SJCRH30 (cell line): Measurements from ENCODE around the gene CTNNBIP1. TPM values are rescaled to one million over a fixed set of nuclear protein-coding genes. Genes with fewer than 3 reads are reported as not detected.
"Not testable (repeated sequence)": the region's sequence is repeated elsewhere in the genome, so short reads cannot be mapped to it uniquely, and the experiment has no call there.

Experiments used
- DNase-seq, 2 experiments: peaks; one replicate each; pipeline ENCODE4 v3.0.0-alpha.2; 2015 to 2020
- H3K27ac ChIP-seq: fragments of 250-450 bp; sonication (Bioruptor Pico); 2 replicates; pipeline ENCODE4 v1.5.1; 2020; ENCODE audit warnings: mild to moderate bottlenecking, moderate library complexity
- H3K27me3 ChIP-seq: fragments of 250-450 bp; sonication (Bioruptor Pico); 2 replicates; pipeline ENCODE4 v1.5.1; 2020; ENCODE audit warnings: mild to moderate bottlenecking, moderate library complexity
- H3K36me3 ChIP-seq: fragments of 250-450 bp; sonication (Bioruptor Pico); 2 replicates; pipeline ENCODE4 v1.5.1; 2020; ENCODE audit warnings: mild to moderate bottlenecking, moderate library complexity
- H3K4me1 ChIP-seq: fragments of 250-450 bp; sonication (Bioruptor Pico); 2 replicates; pipeline ENCODE4 v1.5.1; 2020; ENCODE audit warnings: mild to moderate bottlenecking, moderate library complexity
- H3K4me3 ChIP-seq: fragments of 250-450 bp; sonication (Bioruptor Pico); 2 replicates; pipeline ENCODE4 v1.5.1; 2020; ENCODE audit warnings: mild to moderate bottlenecking, moderate library complexity
- H3K9me3 ChIP-seq: fragments of 250-450 bp; sonication (Bioruptor Pico); replicated peaks from 2 replicates; pipeline ENCODE4 v1.5.1; 2020; ENCODE audit warnings: mild to moderate bottlenecking, moderate library complexity
- total RNA-seq: library from RNA; depleted of rRNA; stranded (reverse); fragments of >200 nt; shearing (Covaris generic); gene quantifications from 2 replicates; pipeline ENCODE4 v1.2.3, GENCODE V29; 2014; rRNA removed

CTNNBIP1 gene
- total RNA-seq, 1 experiment from 2014 or later, result 35.3 TPM

- Histone ChIP-seq H3K4me3 (no peak overlapping the region), H3K36me3 (peaks cover 12% of the 10 kb centered on the region), H3K27me3 (no peaks in the 10 kb centered on the region), H3K9me3 (no peaks in the 10 kb centered on the region), H3K27ac (no peak overlapping the region), H3K4me1 (peaks cover 2% of the 10 kb centered on the region; the same call in 1 of the 2 replicates)
- DNase-seq, result no peak
Measured at GRCh38 chr1:9814619-9815018, 95.5 kb downstream of the CTNNBIP1 start.

GRCh38 chr1:9811239-9811966, 98.7 kb downstream of the CTNNBIP1 start:
- no peak overlapping the region for H3K27ac ChIP-seq
- no peaks in the 10 kb centered on the region for H3K27me3 ChIP-seq
- no peaks in the 10 kb centered on the region for H3K9me3 ChIP-seq
- peaks cover 2% of the 10 kb centered on the region; the same call in 1 of the 2 replicates for H3K4me1 ChIP-seq
- no peak for DNase-seq
- H3K4me3 ChIP-seq, result no peak overlapping the region
- no peaks in the 10 kb centered on the region for H3K36me3 ChIP-seq

- Histone ChIP-seq H3K27ac (no peak overlapping the region), H3K9me3 (no peaks in the 10 kb centered on the region), H3K36me3 (no peaks in the 10 kb centered on the region), H3K4me1 (peaks cover 2% of the 10 kb centered on the region; the same call in 1 of the 2 replicates), H3K27me3 (no peaks in the 10 kb centered on the region), H3K4me3 (no peak overlapping the region)
- DNase-seq, result no peak
Measured at GRCh38 chr1:9809100-9809510, 101.0 kb downstream of the CTNNBIP1 start.

- DNase-seq, result no peak
- Histone ChIP-seq H3K4me1 (peaks cover 2% of the 10 kb centered on the region; the same call in 1 of the 2 replicates), H3K27ac (no peak overlapping the region), H3K4me3 (no peak overlapping the region), H3K36me3 (no peaks in the 10 kb centered on the region), H3K9me3 (no peaks in the 10 kb centered on the region), H3K27me3 (no peaks in the 10 kb centered on the region)
Measured at GRCh38 chr1:9808459-9808858, 101.6 kb downstream of the CTNNBIP1 start.

GRCh38 chr1:9807541-9807940, 102.5 kb downstream of the CTNNBIP1 start:
- Histone ChIP-seq H3K4me3 (no peak overlapping the region), H3K36me3 (no peaks in the 10 kb centered on the region), H3K9me3 (no peaks in the 10 kb centered on the region), H3K4me1 (peaks cover 2% of the 10 kb centered on the region; the same call in 1 of the 2 replicates), H3K27ac (no peak overlapping the region), H3K27me3 (no peaks in the 10 kb centered on the region)
- no peak for DNase-seq

- H3K9me3 ChIP-seq, DNase-seq, H3K27ac ChIP-seq, H3K27me3 ChIP-seq, H3K36me3 ChIP-seq, H3K4me3 ChIP-seq, H3K4me1 ChIP-seq: not testable (repeated sequence)
Measured at GRCh38 chr1:9805972-9806371, 104.1 kb downstream of the CTNNBIP1 start.

- H3K27me3 ChIP-seq, result no peaks in the 10 kb centered on the region
- no peaks in the 10 kb centered on the region for H3K36me3 ChIP-seq
- no peaks in the 10 kb centered on the region for H3K4me1 ChIP-seq
- no peak overlapping the region for H3K27ac ChIP-seq
- no peak overlapping the region for H3K4me3 ChIP-seq
- H3K9me3 ChIP-seq, result no peaks in the 10 kb centered on the region
- DNase-seq, result no peak
Measured at GRCh38 chr1:9805006-9805508, 105.0 kb downstream of the CTNNBIP1 start.

- not testable (repeated sequence) for H3K9me3 ChIP-seq, H3K4me3 ChIP-seq, H3K4me1 ChIP-seq, H3K36me3 ChIP-seq, DNase-seq, H3K27me3 ChIP-seq, H3K27ac ChIP-seq
Measured at GRCh38 chr1:9803003-9803918, 106.8 kb downstream of the CTNNBIP1 start.

GRCh38 chr1:9801909-9802308, 108.2 kb downstream of the CTNNBIP1 start:
- Histone ChIP-seq H3K4me3 (no peak overlapping the region), H3K27ac (no peak overlapping the region), H3K36me3 (no peaks in the 10 kb centered on the region), H3K9me3 (no peaks in the 10 kb centered on the region), H3K4me1 (no peaks in the 10 kb centered on the region), H3K27me3 (no peaks in the 10 kb centered on the region)
- DNase-seq, result no peak

Other genes starting within 250 kb of the CTNNBIP1 start
- 50.5 and 52.4 TPM in 2 replicates for gene CLSTN1, start 86.3 kb downstream of the CTNNBIP1 start, total RNA-seq
- gene LZIC, start 33.1 kb upstream of the CTNNBIP1 start, total RNA-seq, result 68.0 and 69.4 TPM in 2 replicates
- gene NMNAT1, start 33.2 kb upstream of the CTNNBIP1 start, total RNA-seq, result 5.5 and 5.7 TPM in 2 replicates
- gene RBP7, start 87.0 kb upstream of the CTNNBIP1 start, total RNA-seq, result not detected in 2 replicates
- 48.1 and 48.7 TPM in 2 replicates for gene UBE4B, start 122.7 kb upstream of the CTNNBIP1 start, total RNA-seq